ENCODE measurements around the gene PLGRKT.

DNA sequence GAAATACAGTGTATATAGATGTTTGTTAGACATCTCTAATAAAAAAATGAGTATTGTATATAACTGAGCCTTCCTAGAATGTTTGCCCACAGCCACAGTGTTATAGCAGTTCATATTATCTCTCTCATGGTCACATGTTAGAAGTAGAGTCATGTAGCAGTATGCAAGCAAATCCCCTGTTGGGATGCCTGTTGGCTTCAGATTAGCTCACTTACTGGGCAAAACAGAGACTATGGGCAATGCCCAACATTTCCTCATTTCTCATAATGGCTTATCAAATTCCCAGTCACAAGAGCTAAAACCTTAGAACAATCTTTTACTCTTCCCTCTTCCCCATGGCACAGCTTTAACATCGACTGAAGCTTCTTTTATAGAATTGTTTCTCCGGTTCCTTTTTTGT is 45.6 kb upstream of the PLGRKT start:
- TF ChIP-seq TAF1 (IDR thresholded peaks at IDR 0.05; ENCODE audit: borderline replicate concordance, insufficient read depth, low read length), result no peak
- TF ChIP-seq POLR2AphosphoS5 (IDR thresholded peaks at IDR 0.05; ENCODE audit: low read depth, low read length), result no peak
- no peak for TF ChIP-seq FOXP2 (optimal IDR thresholded peaks at IDR 0.05; ENCODE audit: borderline replicate concordance, extremely low read depth, extremely low read length, insufficient read depth)
- TF ChIP-seq, protein P1, sequence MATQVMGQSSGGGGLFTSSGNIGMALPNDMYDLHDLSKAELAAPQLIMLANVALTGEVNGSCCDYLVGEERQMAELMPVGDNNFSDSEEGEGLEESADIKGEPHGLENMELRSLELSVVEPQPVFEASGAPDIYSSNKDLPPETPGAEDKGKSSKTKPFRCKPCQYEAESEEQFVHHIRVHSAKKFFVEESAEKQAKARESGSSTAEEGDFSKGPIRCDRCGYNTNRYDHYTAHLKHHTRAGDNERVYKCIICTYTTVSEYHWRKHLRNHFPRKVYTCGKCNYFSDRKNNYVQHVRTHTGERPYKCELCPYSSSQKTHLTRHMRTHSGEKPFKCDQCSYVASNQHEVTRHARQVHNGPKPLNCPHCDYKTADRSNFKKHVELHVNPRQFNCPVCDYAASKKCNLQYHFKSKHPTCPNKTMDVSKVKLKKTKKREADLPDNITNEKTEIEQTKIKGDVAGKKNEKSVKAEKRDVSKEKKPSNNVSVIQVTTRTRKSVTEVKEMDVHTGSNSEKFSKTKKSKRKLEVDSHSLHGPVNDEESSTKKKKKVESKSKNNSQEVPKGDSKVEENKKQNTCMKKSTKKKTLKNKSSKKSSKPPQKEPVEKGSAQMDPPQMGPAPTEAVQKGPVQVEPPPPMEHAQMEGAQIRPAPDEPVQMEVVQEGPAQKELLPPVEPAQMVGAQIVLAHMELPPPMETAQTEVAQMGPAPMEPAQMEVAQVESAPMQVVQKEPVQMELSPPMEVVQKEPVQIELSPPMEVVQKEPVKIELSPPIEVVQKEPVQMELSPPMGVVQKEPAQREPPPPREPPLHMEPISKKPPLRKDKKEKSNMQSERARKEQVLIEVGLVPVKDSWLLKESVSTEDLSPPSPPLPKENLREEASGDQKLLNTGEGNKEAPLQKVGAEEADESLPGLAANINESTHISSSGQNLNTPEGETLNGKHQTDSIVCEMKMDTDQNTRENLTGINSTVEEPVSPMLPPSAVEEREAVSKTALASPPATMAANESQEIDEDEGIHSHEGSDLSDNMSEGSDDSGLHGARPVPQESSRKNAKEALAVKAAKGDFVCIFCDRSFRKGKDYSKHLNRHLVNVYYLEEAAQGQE (IDR thresholded peaks at IDR 0.05; ENCODE audit: insufficient read depth in 1 of 2, low read depth in 2 of 2, low read length in 2 of 2), result no peak
